HG02623 (cell line): ENCODE data around the gene WBP2NL.

Experiments used
- ATAC-seq: cut with Tn5 transposase; IDR thresholded peaks from one replicate; pipeline ENCODE4 v1.9.1; 2021; ENCODE audit warnings: moderate library complexity; ENCODE audit not compliant: unreplicated experiment

WBP2NL gene

GRCh38 chr22:42025421-42025820 is 26.8 kb downstream of the WBP2NL start:
- ATAC-seq: no peak

GRCh38 chr22:42026705-42027104 is 28.1 kb downstream of the WBP2NL start:
- no peak for ATAC-seq

- no peak for ATAC-seq
Measured at GRCh38 chr22:42033263-42034181, 34.9 kb downstream of the WBP2NL start.

GRCh38 chr22:42035256-42035655 is 36.7 kb downstream of the WBP2NL start:
- ATAC-seq: no peak

- ATAC-seq: no peak
Measured at GRCh38 chr22:42039271-42039670, 40.7 kb downstream of the WBP2NL start.

- ATAC-seq: no peak
Measured at GRCh38 chr22:42041784-42042183, 43.2 kb downstream of the WBP2NL start.

- no peak for ATAC-seq
Measured at GRCh38 chr22:42050641-42051180, 52.1 kb downstream of the WBP2NL start.

- ATAC-seq: no peak
Measured at GRCh38 chr22:42052765-42053164, 54.2 kb downstream of the WBP2NL start.

- no peak for ATAC-seq
Measured at GRCh38 chr22:42056757-42057511, 58.3 kb downstream of the WBP2NL start.

- no peak for ATAC-seq
Measured at GRCh38 chr22:42060489-42060888, 61.9 kb downstream of the WBP2NL start.

GRCh38 chr22:42061041-42061440 is 62.5 kb downstream of the WBP2NL start:
- ATAC-seq: no peak

GRCh38 chr22:42062506-42063170 is 64.0 kb downstream of the WBP2NL start:
- ATAC-seq: no peak

- no peak for ATAC-seq
Measured at GRCh38 chr22:42064629-42065028, 66.0 kb downstream of the WBP2NL start.

- ATAC-seq: no peak
Measured at GRCh38 chr22:42065438-42066125, 67.0 kb downstream of the WBP2NL start.

GRCh38 chr22:42066126-42066761 is 67.7 kb downstream of the WBP2NL start:
- no peak for ATAC-seq

- ATAC-seq: no peak
Measured at GRCh38 chr22:42066937-42067336, 68.3 kb downstream of the WBP2NL start.

- ATAC-seq: no peak
Measured at GRCh38 chr22:42067671-42068251, 69.2 kb downstream of the WBP2NL start.

GRCh38 chr22:42068291-42068690 is 69.7 kb downstream of the WBP2NL start:
- no peak for ATAC-seq

- ATAC-seq: no peak
Measured at GRCh38 chr22:42069801-42070516, 71.4 kb downstream of the WBP2NL start.
